H1 (cell line): Measurements from ENCODE around the gene SETD1B. TPM values are rescaled to one million over a fixed set of nuclear protein-coding genes. Genes with fewer than 3 reads are reported as not detected.

Experiments
- BCL11A ChIP-seq, 2 experiments: IDR thresholded peaks; one replicate each; pipeline ENCODE4 v1.6.1; 2011; ENCODE audit warnings: low read depth in 2 of 2, low read length in 2 of 2, mild to moderate bottlenecking in 2 of 2
- BRCA1 ChIP-seq: IDR thresholded peaks from 2 replicates; pipeline ENCODE4 v1.6.1; 2012; ENCODE audit warnings: low read depth, low read length, improper control_type of control experiment
- CBX8 ChIP-seq: fragments of 300-800, 300-1000 bp; sonication (generic); IDR thresholded peaks from 2 replicates; pipeline ENCODE4 v1.7.1; 2016; ENCODE audit warnings: low read depth, low read length, borderline replicate concordance
- CTCF ChIP-seq, 3 experiments: IDR thresholded peaks; 1 replicate in 2 of 3; 2 replicates in 1 of 3; pipeline versions ENCODE4 v1.5.1 to v1.6.1; 2011; ENCODE audit warnings: low read length in 3 of 3, mild to moderate bottlenecking in 3 of 3, inconsistent platforms in 2 of 3, low read depth in 1 of 3, moderate library complexity in 1 of 3; ENCODE audit not compliant: insufficient read depth in 1 of 3; ENCODE audit errors: control extremely low read depth in 1 of 3
- E2F6 ChIP-seq: IDR thresholded peaks from 2 replicates; pipeline ENCODE4 v1.6.1; 2012; ENCODE audit warnings: inconsistent platforms
- EZH2 ChIP-seq: fragments of 200-600 bp; sonication (generic); IDR thresholded peaks from 2 replicates; pipeline ENCODE4 v1.7.1; 2012; ENCODE audit warnings: low read depth, mild to moderate bottlenecking, moderate library complexity, low read length, inconsistent platforms; ENCODE audit not compliant: severe bottlenecking
- FOSL1 ChIP-seq: IDR thresholded peaks from 2 replicates; pipeline ENCODE4 v1.6.1; 2011; ENCODE audit warnings: mild to moderate bottlenecking, low read depth, low read length, moderate library complexity; ENCODE audit not compliant: insufficient read depth
- GABPA ChIP-seq: IDR thresholded peaks from 2 replicates; pipeline ENCODE4 v1.6.1; 2011; ENCODE audit warnings: mild to moderate bottlenecking, low read length, moderate library complexity, borderline replicate concordance; ENCODE audit not compliant: insufficient read depth
- HDAC6 ChIP-seq: IDR thresholded peaks from one replicate; pipeline ENCODE4 v1.7.1; 2012; ENCODE audit warnings: low read depth, mild to moderate bottlenecking, inconsistent platforms, low read length, moderate library complexity
- KDM4A ChIP-seq: IDR thresholded peaks from one replicate; pipeline ENCODE4 v1.7.1; 2012; ENCODE audit warnings: low read depth, mild to moderate bottlenecking, moderate library complexity, low read length, inconsistent platforms; ENCODE audit not compliant: severe bottlenecking
- PHF8 ChIP-seq: fragments of 200-600 bp; sonication (generic); conservative IDR thresholded peaks from 2 replicates; pipeline ENCODE4 v1.7.1; 2012; ENCODE audit warnings: low read depth, mild to moderate bottlenecking, inconsistent platforms, low read length, moderate library complexity
- POLR2A ChIP-seq, 2 experiments: IDR thresholded peaks; 1 replicate in 1 of 2; 2 replicates in 1 of 2; pipeline ENCODE4 v1.6.1; 2011; ENCODE audit warnings: low read depth in 2 of 2, low read length in 2 of 2, mild to moderate bottlenecking in 2 of 2; ENCODE audit errors: control extremely low read depth in 1 of 2
- POU5F1 ChIP-seq: IDR thresholded peaks from 2 replicates; pipeline ENCODE4 v1.6.1; 2011; ENCODE audit warnings: low read depth, mild to moderate bottlenecking, low read length, moderate library complexity
- RXRA ChIP-seq: IDR thresholded peaks from 2 replicates; pipeline ENCODE4 v1.6.1; 2011; ENCODE audit warnings: low read depth, mild to moderate bottlenecking, low read length, moderate library complexity; ENCODE audit not compliant: insufficient read depth
- SIN3A ChIP-seq, 2 experiments: IDR thresholded peaks in 1 of 2; conservative IDR thresholded peaks in 1 of 2; 2 replicates each; pipeline ENCODE4 v1.6.1; 2011 to 2012; ENCODE audit warnings: low read length in 2 of 2, improper control_type of control experiment in 1 of 2, low read depth in 1 of 2, mild to moderate bottlenecking in 1 of 2
- SP1 ChIP-seq: IDR thresholded peaks from 2 replicates; pipeline ENCODE4 v1.6.1; 2011; ENCODE audit warnings: low read depth, low read length
- SRF ChIP-seq: IDR thresholded peaks from 2 replicates; pipeline ENCODE4 v1.6.1; 2011; ENCODE audit warnings: mild to moderate bottlenecking, low read depth, low read length, moderate library complexity
- TAF7 ChIP-seq: optimal IDR thresholded peaks from 2 replicates; pipeline ENCODE3; 2011; ENCODE audit warnings: low read depth, mild to moderate bottlenecking, inconsistent platforms, low read length, moderate library complexity, borderline replicate concordance
- TBP ChIP-seq: IDR thresholded peaks from 2 replicates; pipeline ENCODE4 v1.6.1; 2011; ENCODE audit warnings: low read depth, low read length, improper control_type of control experiment
- ZNF274 ChIP-seq: IDR thresholded peaks from 2 replicates; pipeline ENCODE4 v1.7.0; 2012; ENCODE audit warnings: low read length, borderline replicate concordance; ENCODE audit errors: extremely low read depth
- polyA plus RNA-seq, 7 experiments: library from polyadenylated mRNA; depleted of rRNA in 3 of 7; stranded (reverse) in 5 of 7; unstranded in 2 of 7; fragments of >200 nt in 5 of 7; fragments of 200-250 nt in 2 of 7; gene quantifications; 1 replicate in 5 of 7; 2 replicates in 1 of 7; 4 replicates in 1 of 7; pipeline versions ENCODE4 v1.2.1 to v1.2.3, GENCODE V29; 2011 to 2013; ENCODE audit warnings: missing spikeins in 2 of 7, mixed read lengths in 2 of 7
- total RNA-seq: library from RNA; stranded (reverse); fragmentation: NEBNext Ultra II Directional; extraction: Animal tissue kit (Norgen Biotek cat#: 25700); gene quantifications from 2 replicates; pipeline ENCODE4 v1.2.1, GENCODE V29; 2021

SETD1B gene
- total and polyA plus RNA-seq, 2 of the 8 experiments (the other 6 are each of a cell fraction or from before 2014, with no cell fraction given) = 1.3 to 17.7 TPM

DNA sequence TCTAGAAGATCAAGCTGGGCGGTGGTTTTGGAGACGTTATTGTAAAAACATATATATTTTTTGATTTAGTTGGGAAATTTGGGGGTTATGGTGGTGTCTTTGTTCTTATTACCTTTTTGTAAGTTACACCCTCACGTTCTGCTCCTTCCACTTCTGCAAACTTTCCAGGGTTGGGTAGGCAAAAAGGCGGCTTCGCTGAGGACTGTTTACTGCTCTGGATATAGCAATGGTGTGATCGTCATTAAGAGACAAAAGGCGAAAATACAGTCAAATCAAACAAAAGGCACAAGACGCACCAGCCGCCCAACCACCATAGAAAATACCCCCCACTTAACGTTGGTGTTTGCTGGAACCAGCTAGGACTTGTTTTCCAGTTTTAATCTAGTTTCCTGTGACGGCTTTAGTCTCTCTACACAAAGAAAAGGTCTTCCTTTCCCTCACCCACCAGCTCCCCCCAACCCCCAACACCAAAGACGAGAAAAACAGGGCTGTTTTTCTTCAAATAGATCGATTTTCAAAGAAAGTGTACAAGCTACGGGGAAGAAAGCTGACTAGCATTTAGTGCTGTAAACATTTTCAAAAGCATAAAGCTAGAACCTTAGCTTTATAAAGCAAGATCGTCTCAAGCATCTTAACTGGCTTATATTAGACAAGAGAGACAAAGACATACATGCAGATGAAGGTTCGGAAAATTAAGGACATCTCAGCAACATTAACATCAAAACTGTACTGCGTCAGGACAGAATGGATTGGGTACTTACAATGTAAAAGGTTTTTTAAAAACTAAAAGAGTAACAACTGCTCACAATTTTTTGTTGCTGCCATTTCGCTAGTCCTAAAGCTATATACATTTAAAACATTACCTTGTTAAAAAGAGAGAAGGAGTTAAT, 2.0 kb upstream of the SETD1B start (continued):
- TF ChIP-seq CTCF (IDR thresholded peaks at IDR 0.05; ENCODE audit: control extremely low read depth in 1 of 3, insufficient read depth in 1 of 3, low read depth in 1 of 3, low read length in 3 of 3) = no peak
- TF ChIP-seq E2F6 = no peak
- TF ChIP-seq BCL11A (IDR thresholded peaks at IDR 0.05; ENCODE audit: low read depth in 2 of 2, low read length in 2 of 2) = no peak
- TF ChIP-seq TBP = peak; percentile 71
- TF ChIP-seq POU5F1 = no peak
- TF ChIP-seq POLR2A (IDR thresholded peaks at IDR 0.05; ENCODE audit: control extremely low read depth in 1 of 2, low read depth in 2 of 2, low read length in 2 of 2) = peak in 1 of 2 experiments; percentile 67; a peak in 1 of 3 replicates
- no peak; a peak in 1 of 4 replicates for TF ChIP-seq SIN3A (conservative IDR thresholded peaks at IDR 0.05 in 1 of 2, IDR thresholded peaks at IDR 0.05 in 1 of 2; ENCODE audit: low read depth in 1 of 2, low read length in 2 of 2)
- TF ChIP-seq SRF = no peak
- TF ChIP-seq FOSL1 = no peak
- no peak for TF ChIP-seq EZH2
- TF ChIP-seq SP1 = no peak
- TF ChIP-seq TAF7 = peak; percentile 55
- no peak for TF ChIP-seq CBX8
- 0 out of 2 replicates have a peak, but pooled peaks have one; percentile 2 for TF ChIP-seq PHF8
- no peak for TF ChIP-seq ZNF274
- TF ChIP-seq HDAC6 = no peak
- no peak for TF ChIP-seq RXRA
- no peak for TF ChIP-seq GABPA
- no peak for TF ChIP-seq BRCA1
- no peak for TF ChIP-seq KDM4A
